Right cardiac atrium (tissue), 5 donors: ENCODE results near the gene KLHL30. TPM values are rescaled to one million over a fixed set of nuclear protein-coding genes. Genes with fewer than 3 reads are reported as not detected.
A peak's percentile ranks its signal among the peaks of the same experiment; 100 is the strongest.

Source experiments
- ATAC-seq, 2 donors: fragments of 200-7000 bp; cut with Tn5 transposase; one replicate each; pipeline versions ENCODE4 v1.8.0 to v1.9.1; 2020; ENCODE audit warnings: moderate library complexity in 2 of 2, mild to moderate bottlenecking in 1 of 2
- DNase-seq, 3 donors: peaks; one replicate each; pipeline ENCODE4 v3.0.0-alpha.2; 2020
- H3K27ac ChIP-seq: one replicate; pipeline ENCODE4 v1.5.1; 2013; ENCODE audit warnings: mild to moderate bottlenecking, low read length, control low read depth, moderate library complexity
- H3K27me3 ChIP-seq: one replicate; pipeline ENCODE4 v1.6.1; 2013; ENCODE audit not compliant: control insufficient read depth, insufficient read depth
- H3K4me1 ChIP-seq: one replicate; pipeline ENCODE4 v1.6.1; 2013; ENCODE audit warnings: low read length; ENCODE audit not compliant: control insufficient read depth, insufficient read depth
- H3K4me3 ChIP-seq: one replicate; pipeline ENCODE4 v1.5.1; 2013; ENCODE audit warnings: low read length, control low read depth
- H3K9me3 ChIP-seq: one replicate; pipeline ENCODE4 v1.6.1; 2013; ENCODE audit warnings: low read length; ENCODE audit not compliant: control insufficient read depth
- WGBS: extraction: QIAGEN DNeasy Blood & Tissue Kit; methylation state at CpG from one replicate; pipeline ENCODE4 v1.1.7; 2013; 5-methylcytosine and 5-hydroxymethylcytosine counted together
- intact Hi-C, 4 donors: fragments of 100-400 bp; cut with DNase I; formaldehyde crosslinking; loops; one replicate each; pipeline versions ENCODE4 v1.11.0 to v1.14.0; 2022 to 2023
- polyA plus RNA-seq: library from polyadenylated mRNA; stranded (reverse); fragments of 200-250 nt; gene quantifications from one replicate; pipeline ENCODE4 v1.2.3, GENCODE V29; 2013
- total RNA-seq, 4 donors: library from RNA; stranded (reverse); fragmentation: NEBNext Ultra II Directional; extraction: Animal tissue kit (Norgen Biotek cat#: 25700); gene quantifications; one replicate each; pipeline ENCODE4 v1.2.1, GENCODE V29; 2021
- donor health status: healthy with polysubstance abuse.
- donor health status: DM: no; HTN: yes; CAD: no.
- donor health status: DM: no; HTN: no; CAD: no.
- donor health status: DM: no; HTN: yes; CAD: no; lungs with severe emphysema.
- donor health status: DM: yes; HTN: yes; CAD: no.

The KLHL30 gene
- total and polyA plus RNA-seq, 5 donors: 15.9 to 34.4 (median 18.7) TPM

DNA sequence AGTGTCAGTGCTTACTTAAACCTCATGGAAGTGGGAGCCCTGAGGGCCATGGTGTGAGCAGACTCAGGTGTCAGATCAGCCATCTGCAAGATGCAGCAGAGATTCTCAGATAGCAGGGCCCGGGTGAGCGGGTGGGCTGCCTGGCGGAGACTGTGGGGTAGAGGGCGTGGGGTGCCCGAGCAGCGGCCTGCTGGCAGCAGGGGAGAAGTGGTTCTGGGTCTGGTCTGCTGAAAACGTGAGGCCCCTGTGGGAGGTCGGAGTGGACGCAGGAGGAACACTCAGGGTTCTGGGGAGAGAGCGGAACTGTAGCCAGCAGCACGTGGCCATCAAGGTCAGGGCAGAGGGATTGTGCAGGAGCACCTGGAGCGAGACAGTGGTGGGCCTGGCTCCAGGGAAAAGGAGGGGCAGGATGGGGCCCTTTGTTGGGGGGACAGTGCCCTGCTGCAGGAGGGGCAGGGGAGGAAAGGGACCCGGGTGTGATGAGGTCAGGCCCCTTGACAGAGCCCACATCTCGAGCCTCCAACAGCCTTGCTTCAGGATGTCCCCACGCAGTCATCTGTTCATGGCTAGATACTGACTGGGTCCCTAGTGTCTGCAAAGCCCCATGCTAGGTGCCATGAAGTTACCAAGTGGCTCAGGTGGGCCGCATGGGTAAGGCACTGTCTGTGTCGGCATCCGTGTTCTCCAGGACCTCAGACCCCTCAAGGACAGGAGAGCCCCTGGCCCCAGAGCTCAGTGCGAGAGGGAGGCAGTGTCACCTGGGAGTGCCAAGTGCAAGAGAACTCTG lies 41.1 kb upstream of the KLHL30 start:
- Histone ChIP-seq H3K4me1 (no peaks in the 10 kb centered on the region), H3K9me3 (no peaks in the 10 kb centered on the region), H3K27ac (no peak overlapping the region), H3K4me3 (no peak overlapping the region), H3K27me3 (no peaks in the 10 kb centered on the region)
- intact Hi-C loops: no loop called here
- 86% methylated on average over 19 of the region's 19 CpGs for WGBS
- DNase-seq (peak in 1 of 3 donors; percentile 11), ATAC-seq (no peak)

DNA sequence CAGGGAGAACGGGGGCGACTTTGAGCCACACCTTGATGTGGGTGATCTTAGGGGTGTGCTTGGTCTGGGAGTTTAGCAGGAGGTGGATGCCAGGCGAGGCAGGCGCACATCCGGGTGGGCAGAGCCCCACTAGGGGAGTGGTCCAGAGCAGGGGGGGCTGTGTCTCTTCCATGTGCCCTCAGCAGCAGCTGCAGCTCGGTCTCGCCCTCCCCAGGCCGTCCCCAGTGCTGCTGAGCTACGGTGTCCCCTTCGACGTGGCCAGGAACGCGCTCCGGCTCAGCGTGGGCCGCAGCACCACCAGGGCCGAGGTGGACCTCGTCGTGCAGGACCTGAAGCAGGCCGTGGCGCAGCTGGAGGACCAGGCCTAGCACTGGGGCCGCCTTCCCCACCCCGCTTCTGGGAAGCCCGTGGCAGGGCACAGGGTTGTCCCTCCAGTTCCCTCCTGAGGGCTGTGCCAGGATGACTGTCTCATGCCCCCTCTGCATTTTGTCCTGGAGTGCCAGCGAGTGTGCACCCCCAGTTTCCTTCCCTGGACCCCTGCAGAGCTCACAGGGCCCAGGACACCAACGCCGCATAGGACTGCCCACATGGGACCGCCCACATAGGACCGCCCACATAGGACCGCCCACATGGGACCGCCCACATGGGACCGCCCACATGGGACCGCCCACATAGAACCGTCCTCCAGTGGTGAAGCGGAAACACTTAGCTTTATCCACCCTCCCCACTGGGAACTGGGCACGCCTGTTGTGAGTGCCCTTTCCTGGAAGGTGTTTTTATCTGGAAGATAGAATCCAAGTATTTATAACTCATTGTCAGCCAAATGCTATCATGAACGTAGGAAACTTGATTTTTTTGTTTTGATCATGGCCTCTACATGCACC lies 40.2 kb upstream of the KLHL30 start:
- no peak overlapping the region for H3K27ac ChIP-seq
- intact Hi-C loops: no loop called here
- no peak overlapping the region for H3K4me3 ChIP-seq
- H3K4me1 ChIP-seq: no peaks in the 10 kb centered on the region
- H3K9me3 ChIP-seq: no peaks in the 10 kb centered on the region
- DNase-seq (peak; percentile 78 to 88 (median 81)), ATAC-seq (peak; percentile 91 to 94)
- H3K27me3 ChIP-seq: no peaks in the 10 kb centered on the region
- 70% methylated on average over 37 of the region's 37 CpGs for WGBS

DNA sequence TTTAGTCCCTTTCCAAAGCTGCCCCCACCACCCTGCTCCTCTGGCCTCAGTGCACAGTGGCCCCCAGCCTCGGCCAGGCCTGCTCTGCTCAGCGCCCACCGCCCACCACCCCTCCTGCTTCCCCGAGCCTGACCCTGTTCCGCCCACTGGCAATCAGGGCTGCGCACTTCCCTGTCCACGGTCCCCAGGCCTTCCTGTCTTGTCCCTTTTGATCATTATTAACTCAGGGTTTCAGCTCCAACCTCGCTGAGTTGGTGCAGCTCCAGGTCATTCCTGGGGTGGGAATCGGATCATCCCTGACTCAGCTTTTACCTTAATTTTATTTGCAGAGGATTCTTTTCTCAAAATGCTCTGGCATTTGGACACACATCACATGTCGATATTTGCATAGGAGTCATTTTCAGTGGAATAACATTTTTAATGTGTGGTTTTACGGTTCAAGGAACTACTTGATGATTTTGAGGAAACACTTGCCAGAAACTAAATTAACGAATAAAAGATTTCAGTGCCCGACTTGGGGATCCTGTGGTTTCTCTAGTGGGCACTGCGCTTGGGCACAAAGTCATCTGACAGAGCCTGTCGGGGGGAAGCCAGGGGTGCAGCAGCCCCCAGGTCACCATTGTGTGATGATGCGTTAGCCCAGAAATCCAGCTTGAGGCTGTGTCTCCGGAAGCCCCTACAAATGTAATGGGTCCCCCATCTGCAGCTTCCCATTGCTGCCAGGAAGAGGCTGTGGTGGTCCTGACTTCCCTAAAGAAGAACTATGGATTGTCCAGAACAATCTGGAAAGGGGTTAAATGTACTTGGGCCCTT lies 39.4 kb upstream of the KLHL30 start:
- intact Hi-C loops: no loop called here
- DNase-seq (peak; percentile 19 to 58 (median 54)), ATAC-seq (peak; percentile 18 to 49)
- WGBS: 70% methylated on average over 17 of the region's 17 CpGs
- no peak overlapping the region for H3K4me3 ChIP-seq
- no peak overlapping the region for H3K27ac ChIP-seq
- no peaks in the 10 kb centered on the region for H3K4me1 ChIP-seq
- no peaks in the 10 kb centered on the region for H3K9me3 ChIP-seq
- no peaks in the 10 kb centered on the region for H3K27me3 ChIP-seq

DNA sequence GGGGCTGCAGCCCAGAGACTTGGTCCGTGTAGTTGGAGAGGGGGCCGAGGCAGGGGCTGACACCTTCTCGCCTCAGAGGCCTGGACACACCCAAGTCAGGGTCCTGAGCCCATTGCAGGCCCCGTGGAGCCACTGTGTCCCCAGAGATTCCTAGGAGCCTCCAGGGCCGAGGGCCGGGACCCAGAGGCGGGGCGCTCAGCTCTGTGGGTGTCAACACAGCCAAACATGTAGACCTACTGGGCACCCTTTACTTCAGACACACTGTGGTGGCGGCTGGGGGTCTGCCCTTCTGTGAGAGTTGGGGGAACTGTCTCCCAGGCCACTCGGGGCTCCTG lies 38.8 kb upstream of the KLHL30 start:
- Histone ChIP-seq H3K9me3 (no peaks in the 10 kb centered on the region), H3K4me3 (no peak overlapping the region), H3K4me1 (no peaks in the 10 kb centered on the region), H3K27ac (no peak overlapping the region), H3K27me3 (no peaks in the 10 kb centered on the region)
- intact Hi-C loops: no loop called here
- peak in 2 of 3 donors; percentile 15 to 24 for DNase-seq
- 90% methylated on average over 10 of the region's 10 CpGs for WGBS
- ATAC-seq: no peak

DNA sequence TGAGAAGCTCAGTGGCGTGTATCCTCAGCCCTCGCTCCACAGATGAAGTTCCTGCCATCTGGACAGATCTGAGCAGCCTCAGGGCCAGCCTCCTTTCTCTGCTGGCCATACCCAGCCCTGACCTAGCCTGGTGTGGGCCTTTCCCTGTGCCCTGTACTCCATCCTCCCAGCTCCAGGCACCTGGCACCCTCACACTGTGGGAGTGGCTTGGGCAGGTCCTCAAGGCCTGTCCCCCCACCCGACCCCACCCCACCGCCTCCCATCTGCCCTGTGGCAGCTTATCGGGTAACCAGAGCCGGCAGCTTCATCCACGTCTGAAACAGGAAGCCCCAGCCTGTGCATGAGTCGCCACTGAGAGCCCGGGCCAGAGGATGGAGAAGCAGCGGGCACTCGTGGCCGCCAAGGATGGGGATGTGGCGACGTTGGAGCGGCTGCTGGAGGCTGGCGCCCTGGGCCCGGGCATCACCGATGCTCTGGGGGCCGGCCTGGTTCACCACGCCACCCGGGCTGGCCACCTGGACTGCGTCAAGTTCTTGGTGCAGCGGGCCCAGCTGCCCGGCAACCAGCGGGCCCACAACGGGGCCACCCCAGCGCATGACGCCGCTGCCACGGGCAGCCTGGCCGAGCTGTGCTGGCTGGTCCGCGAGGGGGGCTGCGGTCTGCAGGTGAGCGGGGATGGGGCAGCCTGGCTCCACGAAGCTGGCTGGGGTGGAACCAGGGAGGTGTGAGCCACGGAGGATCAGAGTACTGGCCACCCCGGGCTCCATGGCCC lies 38.2 kb upstream of the KLHL30 start, which contains the start of gene ESPNL:
ESPNL (plus strand) TSS at position 292 of the 772 bp plus-strand sequence; CDS start at position 372, 80 bp downstream.
- intact Hi-C loops: no loop called here

DNA sequence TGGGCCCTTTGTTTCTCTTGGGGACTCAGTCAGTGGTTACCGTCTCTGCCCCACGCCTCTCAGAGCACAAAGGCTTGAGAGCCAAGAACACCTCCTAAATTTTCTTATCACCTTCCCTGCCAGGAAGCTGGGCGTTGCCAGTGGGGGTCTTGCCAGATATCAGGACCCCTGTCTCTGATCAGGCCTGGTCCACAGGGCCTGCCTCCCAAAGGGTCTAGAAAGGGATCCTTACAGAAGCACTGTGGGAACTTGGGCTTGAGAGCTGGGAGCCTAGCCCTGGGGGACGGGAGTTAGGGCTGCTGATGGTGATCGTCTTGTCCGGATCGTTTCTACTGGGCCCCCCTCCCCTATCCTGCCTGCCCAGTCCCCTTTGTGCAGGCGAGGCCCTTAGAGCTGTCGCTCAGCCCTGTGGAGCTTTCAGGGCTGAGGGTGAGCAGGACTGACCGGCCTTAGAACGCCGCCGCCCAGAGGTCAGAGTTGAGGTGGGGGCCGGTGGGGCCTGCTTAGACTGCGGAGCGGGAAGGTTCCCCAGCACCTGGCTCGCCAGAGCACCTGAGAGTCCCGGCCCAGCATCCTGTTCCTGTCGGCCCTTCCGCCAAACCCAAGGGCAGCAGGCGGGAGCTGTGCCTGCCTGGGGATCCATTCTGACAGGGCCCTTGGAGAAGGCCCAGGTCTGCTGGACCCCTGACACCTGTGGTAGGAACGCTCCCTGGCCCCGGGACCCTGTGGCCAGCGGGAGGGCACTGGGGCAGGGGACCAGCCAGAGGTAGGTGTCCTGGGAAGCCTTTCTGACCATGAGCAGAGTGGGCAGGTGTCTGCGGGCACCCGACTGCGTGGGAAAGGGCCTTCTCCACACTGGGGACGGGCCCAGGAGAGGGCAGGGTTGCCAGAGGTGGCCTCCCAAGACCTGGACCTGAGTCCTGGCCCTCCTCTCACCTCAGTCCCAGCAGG lies 37.4 kb upstream of the KLHL30 start:
- WGBS: 84% methylated on average over 28 of the region's 28 CpGs
- ATAC-seq (no peak), DNase-seq (peak in 2 of 3 donors; percentile 29 to 55)
- Histone ChIP-seq H3K4me1 (no peaks in the 10 kb centered on the region), H3K27ac (no peak overlapping the region), H3K4me3 (no peak overlapping the region), H3K9me3 (no peaks in the 10 kb centered on the region), H3K27me3 (no peaks in the 10 kb centered on the region)
- intact Hi-C loops: no loop called here

More for the DNA sequence above, 38.2 kb upstream of the KLHL30 start, which contains the start of gene ESPNL:
- H3K27me3 ChIP-seq: no peaks in the 10 kb centered on the region
- H3K4me1 ChIP-seq: no peaks in the 10 kb centered on the region
- 84% methylated on average over 38 of the region's 38 CpGs for WGBS
- no peak for ATAC-seq
- no peak within 1 kb of the TSS for H3K27ac ChIP-seq
- no peaks in the 10 kb centered on the region for H3K9me3 ChIP-seq
- H3K4me3 ChIP-seq: no peak within 1 kb of the TSS
- DNase-seq: peak; percentile 13 to 40 (median 29)

DNA sequence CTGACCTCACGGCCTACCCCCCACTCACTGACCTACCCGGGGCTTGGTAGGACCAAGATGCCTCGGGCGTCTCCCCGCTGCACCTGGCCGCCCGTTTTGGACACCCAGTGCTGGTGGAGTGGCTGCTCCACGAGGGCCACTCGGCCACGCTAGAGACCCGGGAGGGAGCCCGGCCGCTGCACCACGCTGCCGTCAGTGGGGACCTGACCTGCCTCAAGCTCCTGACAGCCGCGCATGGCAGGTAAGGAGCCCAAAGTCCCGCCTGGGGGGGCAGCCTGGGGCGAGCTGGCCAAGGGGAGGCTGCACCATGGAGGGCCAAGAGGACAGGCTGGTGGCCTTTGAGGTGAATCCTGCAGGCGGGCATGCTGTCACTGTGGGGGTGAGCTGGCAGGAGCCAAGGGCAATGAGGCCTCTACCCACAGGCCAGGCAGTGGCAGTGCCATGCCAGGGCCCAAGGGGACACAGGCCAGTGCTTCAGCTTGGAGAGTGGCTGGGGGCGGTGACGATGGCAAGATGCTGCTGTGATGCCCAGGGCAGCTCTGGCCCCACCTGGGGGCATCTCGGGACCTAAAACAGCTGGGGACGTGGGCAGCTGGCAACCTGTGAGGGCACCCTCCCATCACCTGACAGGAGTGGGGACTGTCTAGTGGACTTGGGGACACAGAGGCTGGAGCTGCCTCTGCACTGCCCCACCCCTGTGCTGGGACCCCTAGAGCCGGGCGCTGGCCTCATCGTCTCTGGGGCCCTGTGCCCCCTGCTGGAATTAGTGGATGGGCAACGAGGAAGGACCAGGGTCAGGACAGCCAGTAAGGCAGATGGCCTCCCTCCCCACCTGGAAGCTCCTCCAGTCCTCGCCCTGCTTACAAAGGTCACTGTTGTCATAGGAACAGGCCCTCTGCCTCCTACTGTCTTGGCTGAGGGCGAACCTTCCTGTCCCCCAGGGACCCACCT lies 36.3 kb upstream of the KLHL30 start:
- Histone ChIP-seq H3K4me3 (no peak overlapping the region), H3K27me3 (no peaks in the 10 kb centered on the region), H3K27ac (no peak overlapping the region), H3K4me1 (no peaks in the 10 kb centered on the region), H3K9me3 (no peaks in the 10 kb centered on the region)
- 88% methylated on average over 30 of the region's 30 CpGs for WGBS
- no peak for ATAC-seq
- intact Hi-C loops: no loop called here
- peak in 2 of 3 donors; percentile 31 to 61 for DNase-seq

DNA sequence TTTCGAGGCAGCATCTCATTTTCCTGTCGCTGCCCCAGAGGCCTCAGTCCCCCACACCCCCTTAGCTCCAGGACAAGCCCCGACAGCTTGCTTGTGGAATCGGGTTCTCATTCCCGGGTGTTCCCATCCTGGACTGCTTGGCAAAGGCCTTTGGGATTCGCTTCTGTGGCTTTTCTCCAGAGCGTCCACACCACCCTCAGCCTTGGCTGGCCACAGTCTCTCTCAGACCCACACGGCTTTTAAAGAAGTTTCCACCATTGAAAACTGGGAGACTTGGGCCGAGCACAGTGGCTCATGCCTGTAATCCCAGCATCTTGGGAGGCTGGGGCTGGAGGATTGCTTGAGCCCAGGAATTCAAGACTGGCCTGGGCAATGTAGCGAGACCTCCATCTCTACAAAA lies 35.6 kb upstream of the KLHL30 start:
- DNase-seq (peak in 2 of 3 donors; percentile 11 to 31), ATAC-seq (no peak)
- Histone ChIP-seq H3K27me3 (no peaks in the 10 kb centered on the region), H3K4me3 (no peak overlapping the region), H3K27ac (no peak overlapping the region), H3K4me1 (no peaks in the 10 kb centered on the region), H3K9me3 (no peaks in the 10 kb centered on the region)
- intact Hi-C loops: no loop called here
- WGBS: 84% methylated on average over 10 of the region's 10 CpGs
